GM15510 (cell line): ENCODE data around the gene CALY.
A peak's percentile ranks its signal among the peaks of the same experiment; 100 is the strongest.

Source experiments
- POLR2A ChIP-seq: IDR thresholded peaks from 3 replicates; pipeline ENCODE4 v1.6.1; 2011; ENCODE audit warnings: borderline replicate concordance; ENCODE audit not compliant: insufficient read length; ENCODE audit errors: extremely low read depth

The CALY gene, protein sequence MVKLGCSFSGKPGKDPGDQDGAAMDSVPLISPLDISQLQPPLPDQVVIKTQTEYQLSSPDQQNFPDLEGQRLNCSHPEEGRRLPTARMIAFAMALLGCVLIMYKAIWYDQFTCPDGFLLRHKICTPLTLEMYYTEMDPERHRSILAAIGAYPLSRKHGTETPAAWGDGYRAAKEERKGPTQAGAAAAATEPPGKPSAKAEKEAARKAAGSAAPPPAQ

GRCh38 chr10:133336577-133337369 is at the start of gene CALY:
TSS of gene CALY (minus strand) at chr10:133336896. CDS start at chr10:133328989, 7,907 bp downstream.
- no peak for TF ChIP-seq POLR2A

- no peak for TF ChIP-seq POLR2A
These were observed 48.5 kb upstream of the CALY start for GRCh38 chr10:133385214-133385613.

- TF ChIP-seq POLR2A, result no peak
These were observed 47.4 kb upstream of the CALY start for GRCh38 chr10:133384071-133384470.

DNA sequence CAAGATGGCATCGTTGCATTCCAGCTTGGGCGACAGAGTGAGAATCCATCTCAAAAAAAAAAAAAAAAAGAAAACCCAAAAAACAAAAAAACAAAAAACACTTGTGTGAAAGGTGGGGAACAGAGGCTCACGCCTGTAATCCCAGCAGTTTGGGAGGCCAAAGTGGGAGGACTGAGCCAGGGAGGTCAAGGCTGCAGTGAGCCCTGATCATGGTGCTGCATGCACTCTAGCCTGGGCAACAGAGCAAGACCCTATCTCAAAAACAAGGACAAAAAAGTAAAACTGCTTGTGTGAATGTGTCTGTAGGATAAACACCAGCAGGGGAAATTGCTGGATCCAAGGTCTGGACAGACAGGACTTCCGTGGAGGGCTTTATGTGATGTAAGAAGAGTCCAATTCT is 46.9 kb upstream of the CALY start:
- no peak for TF ChIP-seq POLR2A

DNA sequence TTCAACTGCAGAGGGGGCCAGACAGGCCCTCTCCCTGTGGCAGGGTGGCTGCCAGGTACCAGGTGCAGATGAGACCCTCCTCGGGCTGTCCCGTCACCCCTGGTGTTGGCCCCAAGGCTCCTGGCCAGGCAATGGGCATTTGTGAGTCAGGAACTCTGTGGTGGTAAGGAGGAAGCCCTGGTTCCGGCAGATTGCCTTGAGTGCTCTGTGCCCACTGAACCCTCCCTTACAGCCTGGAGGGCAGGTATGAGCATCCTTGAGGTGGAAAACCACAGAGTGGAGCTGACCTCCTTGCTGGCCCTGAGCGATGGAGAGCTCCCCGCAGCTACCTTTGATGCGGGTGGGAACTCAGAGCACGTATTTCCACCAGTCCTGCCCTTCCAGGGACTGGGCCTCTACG is 44.3 kb upstream of the CALY start:
- no peak for TF ChIP-seq POLR2A

DNA sequence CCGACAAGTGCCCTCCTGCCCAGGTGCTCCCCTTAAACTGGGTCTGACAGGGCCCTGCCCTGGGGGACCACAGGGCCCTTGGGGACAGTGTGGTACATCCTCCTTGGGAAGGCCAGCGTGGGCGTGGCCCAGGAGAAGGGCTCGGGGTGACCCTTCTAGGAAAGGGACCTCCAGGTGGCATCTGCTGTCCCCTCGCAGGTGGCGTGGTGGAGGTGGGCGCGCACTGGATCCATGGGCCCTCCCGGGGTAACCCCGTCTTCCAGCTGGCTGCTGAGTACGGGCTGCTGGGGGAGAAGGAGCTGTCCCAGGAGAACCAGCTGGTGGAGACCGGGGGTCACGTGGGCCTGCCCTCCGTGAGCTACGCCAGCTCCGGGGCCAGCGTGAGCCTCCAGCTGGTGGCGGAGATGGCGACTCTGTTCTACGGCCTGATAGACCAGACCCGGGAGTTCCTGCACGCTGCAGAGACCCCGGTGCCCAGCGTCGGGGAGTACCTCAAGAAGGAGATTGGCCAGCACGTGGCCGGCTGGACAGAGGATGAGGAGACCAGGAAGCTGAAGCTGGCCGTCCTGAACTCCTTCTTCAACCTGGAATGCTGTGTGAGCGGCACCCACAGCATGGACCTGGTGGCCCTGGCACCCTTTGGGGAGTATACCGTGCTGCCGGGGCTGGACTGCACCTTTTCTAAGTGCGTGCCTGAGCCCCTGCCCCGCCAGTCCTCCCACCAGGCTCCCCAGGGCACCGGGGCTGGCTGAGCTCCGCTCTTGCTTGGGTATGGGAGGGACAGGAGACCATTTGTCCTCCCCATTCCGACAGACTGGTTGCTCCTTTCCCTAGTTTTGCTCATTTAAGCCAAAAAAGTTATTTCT is 43.3 kb upstream of the CALY start:
- TF ChIP-seq POLR2A, result no peak

GRCh38 chr10:133379152-133379800 is 42.6 kb upstream of the CALY start, which contains the start of gene PAOX:
TSS of gene PAOX (plus strand) at chr10:133379262. CDS start at chr10:133379317, 55 bp downstream.
- peak; percentile 67 for TF ChIP-seq POLR2A

DNA sequence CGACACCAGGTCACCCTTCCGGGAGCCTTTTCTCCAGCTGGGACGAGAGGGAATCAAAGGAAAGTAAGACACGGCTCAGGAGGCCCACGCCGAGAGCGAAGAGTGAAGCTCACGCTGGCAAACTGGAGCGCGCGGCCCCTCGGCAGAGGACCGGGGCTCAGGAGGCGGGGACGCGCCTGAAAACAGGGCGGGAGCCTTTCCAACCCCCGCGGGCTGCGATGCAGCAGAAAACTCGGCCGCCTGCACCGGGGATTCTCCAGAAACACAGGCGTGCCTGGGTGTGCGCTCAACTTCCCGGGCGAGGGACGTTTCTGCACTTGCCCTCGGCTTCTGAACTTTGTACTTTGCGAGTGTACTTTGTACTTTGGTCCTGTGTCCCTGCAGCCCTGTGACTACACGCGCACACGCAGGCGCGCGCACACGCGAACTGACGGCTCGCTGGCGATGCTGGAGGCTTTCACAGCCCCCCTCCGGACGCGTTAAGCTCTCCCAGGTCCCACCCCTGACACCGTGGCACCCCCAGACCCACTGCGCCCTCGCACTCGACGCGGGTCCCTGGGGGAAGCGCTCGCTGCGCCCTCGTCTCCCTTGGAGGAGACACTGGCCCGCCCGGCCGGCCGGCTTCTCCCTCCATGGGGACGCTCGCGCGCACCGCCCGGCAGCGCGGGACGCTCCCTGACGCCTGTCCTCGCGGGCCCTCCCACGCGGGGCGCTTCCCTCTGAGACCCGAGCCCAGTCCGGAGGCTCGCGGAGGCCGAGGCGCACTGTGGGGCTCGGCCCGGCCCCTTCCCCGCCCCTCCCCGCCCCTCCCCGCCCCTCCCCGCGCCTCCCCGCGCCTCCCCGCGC is 41.8 kb upstream of the CALY start:
- TF ChIP-seq POLR2A, result peak; percentile 10

DNA sequence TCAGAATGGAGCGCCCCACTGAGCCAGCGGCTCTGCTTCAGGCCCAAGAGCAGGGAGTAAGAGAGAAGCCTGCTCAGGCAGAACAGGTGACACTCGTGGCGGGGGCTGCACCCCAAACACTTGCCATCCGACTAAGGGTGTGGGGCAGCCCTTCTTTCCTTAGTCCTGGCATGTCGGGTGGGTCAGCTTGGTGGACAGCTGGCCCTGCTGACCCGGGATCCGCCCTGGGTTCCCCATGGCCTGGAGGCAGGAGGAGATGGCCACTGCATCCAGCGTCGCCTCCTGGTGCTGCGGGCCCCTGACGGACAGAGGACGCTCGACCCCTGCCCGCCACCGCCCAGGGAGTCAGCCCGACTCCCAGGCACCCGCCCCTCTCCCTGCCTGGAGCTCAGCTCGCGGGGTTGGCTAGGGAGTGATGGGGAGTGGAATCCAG is 41.1 kb upstream of the CALY start:
- no peak for TF ChIP-seq POLR2A

GRCh38 chr10:133377025-133377817 is 40.5 kb upstream of the CALY start:
- no peak for TF ChIP-seq POLR2A

- TF ChIP-seq POLR2A, result no peak
These were observed 38.8 kb upstream of the CALY start for GRCh38 chr10:133375357-133376115.
